Mammary epithelial cell (primary cell): Measurements from ENCODE around the gene ADRA2A.

Source experiments
- CTCF ChIP-seq, 2 donors: IDR thresholded peaks in 1 of 2; conservative IDR thresholded peaks in 1 of 2; 2 replicates each; pipeline ENCODE4 v1.5.1; 2011 to 2012; ENCODE audit warnings: inconsistent platforms in 2 of 2, low read length in 2 of 2, mild to moderate bottlenecking in 2 of 2, control low read depth in 1 of 2, low read depth in 1 of 2; ENCODE audit not compliant: insufficient read depth in 1 of 2; ENCODE audit errors: extremely low read depth in 1 of 2
- EZH2 ChIP-seq: IDR thresholded peaks from 2 replicates; pipeline ENCODE4 v1.6.1; 2012; ENCODE audit warnings: low read length, inconsistent platforms, borderline replicate concordance

- TF ChIP-seq CTCF (conservative IDR thresholded peaks at IDR 0.05 in 1 of 2, IDR thresholded peaks at IDR 0.05 in 1 of 2; ENCODE audit: extremely low read depth in 1 of 2, insufficient read depth in 1 of 2, low read depth in 1 of 2, low read length in 2 of 2) = no peak
- TF ChIP-seq EZH2 = no peak
Observed at GRCh38 chr10:111113961-111114757, 37.3 kb downstream of the ADRA2A start.
